Activated naive CD4-positive, alpha-beta T cell treated with anti-CD3 and anti-CD28 coated beads for 36 hours (primary cell): ENCODE data around the gene PLG. TPM values are rescaled to one million over a fixed set of nuclear protein-coding genes. Genes with fewer than 3 reads are reported as not detected.
"Not testable (repeated sequence)": the region's sequence is repeated elsewhere in the genome, so short reads cannot be mapped to it uniquely, and the experiment has no call there.

Experiments used
- CTCF ChIA-PET: fragments of 350-600 bp; sonication (Branson Sonifier 250); formaldehyde crosslinking; loops from one replicate; lab custom pipeline; 2021; ENCODE audit warnings: antibody characterized with exemption; lab: Charles Lee
- DNase-seq: peaks from one replicate; pipeline ENCODE4 v3.0.0-alpha.2; 2020
- H3K27ac Mint-ChIP-seq: one replicate; pipeline ENCODE4 v1.8.0; 2021; ENCODE audit warnings: mild to moderate bottlenecking, mixed read lengths
- H3K27me3 Mint-ChIP-seq: one replicate; pipeline ENCODE4 v1.8.0; 2021; ENCODE audit warnings: low read depth, mixed read lengths
- H3K36me3 Mint-ChIP-seq: one replicate; pipeline ENCODE4 v1.8.0; 2021; ENCODE audit warnings: low read depth, mixed read lengths
- H3K4me1 Mint-ChIP-seq: one replicate; pipeline ENCODE4 v1.8.0; 2021; ENCODE audit warnings: low read depth, mixed read lengths
- H3K4me3 Mint-ChIP-seq: one replicate; pipeline ENCODE4 v1.8.0; 2021; ENCODE audit warnings: mild to moderate bottlenecking, moderate library complexity, mixed read lengths
- H3K9me3 Mint-ChIP-seq: one replicate; pipeline ENCODE4 v1.8.0; 2021; ENCODE audit warnings: mixed read lengths
- intact Hi-C: fragments of 100-400 bp; cut with micrococcal nuclease; formaldehyde crosslinking; loops from one replicate; pipeline ENCODE4 v1.15.1; 2023
- total RNA-seq, 2 experiments: library from RNA; stranded (reverse); gene quantifications; one replicate each; pipeline ENCODE4 v1.2.3, GENCODE V29; 2021

Gene PLG
- total RNA-seq, 2 experiments from 2014 or later: not detected

GRCh38 chr6:160801418-160801817 lies 99.4 kb downstream of the PLG start:
- peaks cover 15% of the 10 kb centered on the region for H3K27me3 Mint-ChIP-seq
- CTCF ChIA-PET: no interaction called here
- no peaks in the 10 kb centered on the region for H3K36me3 Mint-ChIP-seq
- peaks cover 17% of the 10 kb centered on the region for H3K9me3 Mint-ChIP-seq
- H3K4me3 Mint-ChIP-seq: no peak overlapping the region
- DNase-seq: no peak
- intact Hi-C loops: no loop called here
- H3K4me1 Mint-ChIP-seq: no peaks in the 10 kb centered on the region
- H3K27ac Mint-ChIP-seq: no peak overlapping the region

GRCh38 chr6:160802049-160802448 lies 100.0 kb downstream of the PLG start:
- H3K4me1 Mint-ChIP-seq, H3K4me3 Mint-ChIP-seq, H3K36me3 Mint-ChIP-seq, H3K27ac Mint-ChIP-seq, intact Hi-C loops, DNase-seq, CTCF ChIA-PET: not testable (repeated sequence)
- Mint-ChIP-seq H3K27me3 (peaks cover 15% of the 10 kb centered on the region), H3K9me3 (peaks cover 15% of the 10 kb centered on the region)

Other genes starting within 250 kb of the PLG start
- not detected for gene LPA, start 38.0 kb upstream of the PLG start, total RNA-seq